H1 (cell line): ENCODE measurements around the gene SLC4A11. TPM values are rescaled to one million over a fixed set of nuclear protein-coding genes. Genes with fewer than 3 reads are reported as not detected.

Experiments
- CTCF ChIA-PET: fragments of 300-600 bp; sonication (Branson Sonifier 250); formaldehyde crosslinking; loops from one replicate; lab custom pipeline; 2021; ENCODE audit not compliant: partially characterized antibody; lab: Charles Lee
- POLR2A ChIA-PET: fragments of 300-600 bp; sonication (Branson Sonifier 250); formaldehyde crosslinking; loops from one replicate; lab custom pipeline; 2021; ENCODE audit warnings: inconsistent platforms; ENCODE audit not compliant: partially characterized antibody; lab: Charles Lee
- DNase-seq, 2 experiments: peaks; one replicate each; pipeline versions ENCODE4 v3.0.0 to v3.0.0-alpha.2; 2010 to 2022; ENCODE audit warnings: low spot score in 2 of 2, low read depth in 1 of 2, mixed read lengths in 1 of 2
- FAIRE-seq: peaks from 2 replicates; lab custom pipeline; 2011; peaks lifted over from hg19 to GRCh38; lab: Jason Lieb, UNC
- H2AFZ ChIP-seq: 2 replicates; pipeline ENCODE4 v1.8.1; 2012; ENCODE audit warnings: low read length, inconsistent platforms
- H2AK5ac ChIP-seq: 2 replicates; pipeline ENCODE4 v1.6.1; 2013; ENCODE audit warnings: low read depth, low read length
- H2BK120ac ChIP-seq: replicated peaks from 2 replicates; pipeline ENCODE3; 2013; ENCODE audit warnings: low read depth, low read length, inconsistent platforms
- H2BK12ac ChIP-seq: 2 replicates; pipeline ENCODE4 v1.6.1; 2013; ENCODE audit warnings: low read depth, low read length
- H2BK15ac ChIP-seq: 2 replicates; pipeline ENCODE4 v1.6.1; 2013; ENCODE audit warnings: low read length
- H2BK20ac ChIP-seq: 2 replicates; pipeline ENCODE4 v1.6.1; 2013; ENCODE audit warnings: low read length
- H2BK5ac ChIP-seq: 2 replicates; pipeline ENCODE4 v1.6.1; 2013; ENCODE audit warnings: low read depth, low read length
- H3K14ac ChIP-seq: 2 replicates; pipeline ENCODE4 v1.6.1; 2013; ENCODE audit warnings: inconsistent platforms; ENCODE audit not compliant: insufficient read length
- H3K18ac ChIP-seq: 2 replicates; pipeline ENCODE4 v1.6.1; 2013; ENCODE audit warnings: low read length; ENCODE audit errors: extremely low read depth
- H3K23ac ChIP-seq: 2 replicates; pipeline ENCODE4 v1.6.1; 2013; ENCODE audit warnings: inconsistent platforms; ENCODE audit not compliant: insufficient read length
- H3K23me2 ChIP-seq: 2 replicates; pipeline ENCODE4 v1.6.1; 2013; ENCODE audit warnings: low read depth, low read length
- H3K27ac ChIP-seq: 2 replicates; pipeline ENCODE4 v1.6.1; 2011; ENCODE audit warnings: low read depth, low read length, inconsistent platforms
- H3K27me3 ChIP-seq, 4 experiments: replicated peaks in 1 of 4; 1 replicate in 1 of 4; 2 replicates in 3 of 4; pipeline versions ENCODE4 v1.6.1 to v1.8.1; 2011 to 2013; ENCODE audit warnings: low read length in 3 of 4, mild to moderate bottlenecking in 3 of 4, inconsistent platforms in 2 of 4, mixed read lengths in 2 of 4, moderate library complexity in 1 of 4; ENCODE audit not compliant: control insufficient read depth in 3 of 4, insufficient read depth in 3 of 4; ENCODE audit errors: extremely low read depth in 1 of 4
- H3K36me3 ChIP-seq, 4 experiments: 2 replicates each; pipeline versions ENCODE4 v1.6.1 to v1.8.1; 2011 to 2013; ENCODE audit warnings: mild to moderate bottlenecking in 4 of 4, low read length in 3 of 4, moderate library complexity in 2 of 4, control low read depth in 1 of 4, inconsistent platforms in 1 of 4; ENCODE audit not compliant: insufficient read depth in 4 of 4, control insufficient read depth in 2 of 4
- H3K4ac ChIP-seq: replicated peaks from 2 replicates; pipeline ENCODE3; 2013; ENCODE audit warnings: low read length, low read depth, mixed read lengths, inconsistent platforms; ENCODE audit not compliant: insufficient read length
- H3K4me1 ChIP-seq, 4 experiments: replicated peaks in 1 of 4; 1 replicate in 1 of 4; 2 replicates in 3 of 4; pipeline versions ENCODE4 v1.6.1 to v1.8.1; 2011 to 2013; ENCODE audit warnings: low read length in 3 of 4, inconsistent platforms in 2 of 4, mixed read lengths in 1 of 4; ENCODE audit not compliant: insufficient read depth in 4 of 4, control insufficient read depth in 3 of 4
- H3K4me2 ChIP-seq, 2 experiments: 2 replicates each; pipeline versions ENCODE4 v1.6.1 to v1.8.1; 2011 to 2013; ENCODE audit warnings: low read depth in 2 of 2, low read length in 2 of 2, control low read depth in 1 of 2, inconsistent platforms in 1 of 2, mild to moderate bottlenecking in 1 of 2; ENCODE audit not compliant: insufficient read depth in 1 of 2
- H3K4me3 ChIP-seq, 4 experiments: fragments of 200-600, 300-600 bp in 1 of 4; sonication (generic), shearing (Covaris generic), sonication (Bioruptor Twin) in 1 of 4; 2 replicates each; pipeline versions ENCODE4 v1.5.1 to v1.8.1; 2011 to 2016; ENCODE audit warnings: low read length in 4 of 4, low read depth in 3 of 4, control low read depth in 2 of 4, inconsistent platforms in 2 of 4, mild to moderate bottlenecking in 2 of 4, mixed read lengths in 1 of 4, moderate library complexity in 1 of 4; ENCODE audit not compliant: insufficient read depth in 2 of 4; ENCODE audit errors: extremely low read depth in 1 of 4
- H3K56ac ChIP-seq: replicated peaks from 2 replicates; pipeline ENCODE3; 2013; ENCODE audit warnings: low read depth, mild to moderate bottlenecking, mixed read lengths, low read length, inconsistent platforms; ENCODE audit not compliant: insufficient read length
- H3K79me1 ChIP-seq: 2 replicates; pipeline ENCODE4 v1.6.1; 2013; ENCODE audit warnings: low read depth, low read length, control low read depth
- H3K79me2 ChIP-seq, 2 experiments: 2 replicates each; pipeline versions ENCODE4 v1.6.1 to v1.8.1; 2012 to 2013; ENCODE audit warnings: low read length in 2 of 2, mild to moderate bottlenecking in 2 of 2, inconsistent platforms in 1 of 2; ENCODE audit not compliant: insufficient read depth in 2 of 2, control insufficient read depth in 1 of 2
- H3K9ac ChIP-seq, 4 experiments: replicated peaks in 1 of 4; 1 replicate in 1 of 4; 2 replicates in 3 of 4; pipeline versions ENCODE4 v1.6.1 to v1.8.1; 2011 to 2013; ENCODE audit warnings: low read depth in 3 of 4, low read length in 3 of 4, control low read depth in 2 of 4, mild to moderate bottlenecking in 2 of 4, moderate library complexity in 2 of 4, inconsistent platforms in 1 of 4; ENCODE audit errors: extremely low read depth in 1 of 4
- H3K9me3 ChIP-seq, 2 experiments: 2 replicates each; pipeline versions ENCODE4 v1.6.1 to v1.8.1; 2012 to 2013; ENCODE audit warnings: mild to moderate bottlenecking in 2 of 2, moderate library complexity in 2 of 2, control low read depth in 1 of 2, inconsistent platforms in 1 of 2, low read depth in 1 of 2, low read length in 1 of 2, mixed read lengths in 1 of 2; ENCODE audit not compliant: insufficient read depth in 2 of 2
- H4K20me1 ChIP-seq, 2 experiments: replicated peaks in 1 of 2; 2 replicates each; pipeline versions ENCODE3 to v1.8.1; 2011 to 2013; ENCODE audit warnings: inconsistent platforms in 2 of 2, low read length in 2 of 2, mild to moderate bottlenecking in 1 of 2; ENCODE audit not compliant: insufficient read depth in 2 of 2, control insufficient read depth in 1 of 2
- H4K5ac ChIP-seq: 2 replicates; pipeline ENCODE4 v1.6.1; 2013; ENCODE audit warnings: low read length, low read depth, mixed read lengths, inconsistent platforms; ENCODE audit not compliant: insufficient read length
- H4K8ac ChIP-seq: 2 replicates; pipeline ENCODE4 v1.8.0; 2013; ENCODE audit warnings: mild to moderate bottlenecking, moderate library complexity, low read length, inconsistent platforms; ENCODE audit not compliant: insufficient read depth; ENCODE audit errors: extremely low read depth
- H4K91ac ChIP-seq: replicated peaks from 2 replicates; pipeline ENCODE3; 2013; ENCODE audit warnings: low read length, mixed read lengths, inconsistent platforms; ENCODE audit not compliant: insufficient read length
- BACH1 ChIP-seq: IDR thresholded peaks from 2 replicates; pipeline ENCODE4 v1.6.1; 2012; ENCODE audit warnings: low read length, improper control_type of control experiment
- CBX8 ChIP-seq: fragments of 300-800, 300-1000 bp; sonication (generic); IDR thresholded peaks from 2 replicates; pipeline ENCODE4 v1.7.1; 2016; ENCODE audit warnings: low read depth, low read length, borderline replicate concordance
- CHD2 ChIP-seq: IDR thresholded peaks from 2 replicates; pipeline ENCODE4 v1.6.1; 2012; ENCODE audit warnings: low read length, improper control_type of control experiment
- E2F6 ChIP-seq: IDR thresholded peaks from 2 replicates; pipeline ENCODE4 v1.6.1; 2012; ENCODE audit warnings: inconsistent platforms
- HDAC6 ChIP-seq: IDR thresholded peaks from one replicate; pipeline ENCODE4 v1.7.1; 2012; ENCODE audit warnings: low read depth, mild to moderate bottlenecking, inconsistent platforms, low read length, moderate library complexity
- MAFK ChIP-seq: IDR thresholded peaks from 2 replicates; pipeline ENCODE4 v1.6.1; 2012; ENCODE audit warnings: low read depth, mild to moderate bottlenecking, improper control_type of control experiment, low read length
- NRF1 ChIP-seq: IDR thresholded peaks from 2 replicates; pipeline ENCODE4 v1.6.1; 2011; ENCODE audit warnings: mild to moderate bottlenecking, low read depth, low read length, improper control_type of control experiment
- PHF8 ChIP-seq: fragments of 200-600 bp; sonication (generic); conservative IDR thresholded peaks from 2 replicates; pipeline ENCODE4 v1.7.1; 2012; ENCODE audit warnings: low read depth, mild to moderate bottlenecking, inconsistent platforms, low read length, moderate library complexity
- RFX5 ChIP-seq: IDR thresholded peaks from 2 replicates; pipeline ENCODE4 v1.6.1; 2011; ENCODE audit warnings: low read depth, low read length, improper control_type of control experiment, borderline replicate concordance
- SIRT6 ChIP-seq: IDR thresholded peaks from one replicate; pipeline ENCODE4 v1.7.1; 2012; ENCODE audit warnings: low read length, inconsistent platforms
- TAF7 ChIP-seq: optimal IDR thresholded peaks from 2 replicates; pipeline ENCODE3; 2011; ENCODE audit warnings: low read depth, mild to moderate bottlenecking, inconsistent platforms, low read length, moderate library complexity, borderline replicate concordance
- WGBS, 2 experiments: shearing (Covaris generic) in 1 of 2; methylation state at CpG; one replicate each; pipeline versions ENCODE4 v1.1.6 to v1.1.7; 2013 to 2015; ENCODE audit warnings: low lambda C conversion rate in 2 of 2, mixed read lengths in 2 of 2, inconsistent platforms in 1 of 2, low coverage in 1 of 2, missing lambda C conversion rate in 1 of 2; ENCODE audit not compliant: insufficient replicate concordance in 2 of 2, insufficient coverage in 1 of 2, insufficient read length in 1 of 2; ENCODE audit errors: extremely low coverage in 1 of 2, missing lambda C conversion rate in 1 of 2; 5-methylcytosine and 5-hydroxymethylcytosine counted together
- polyA plus RNA-seq, 7 experiments: library from polyadenylated mRNA; depleted of rRNA in 3 of 7; stranded (reverse) in 5 of 7; unstranded in 2 of 7; fragments of >200 nt in 5 of 7; fragments of 200-250 nt in 2 of 7; gene quantifications; 1 replicate in 5 of 7; 2 replicates in 1 of 7; 4 replicates in 1 of 7; pipeline versions ENCODE4 v1.2.1 to v1.2.3, GENCODE V29; 2011 to 2013; ENCODE audit warnings: missing spikeins in 2 of 7, mixed read lengths in 2 of 7
- total RNA-seq: library from RNA; stranded (reverse); fragmentation: NEBNext Ultra II Directional; extraction: Animal tissue kit (Norgen Biotek cat#: 25700); gene quantifications from 2 replicates; pipeline ENCODE4 v1.2.1, GENCODE V29; 2021

The SLC4A11 gene
- total and polyA plus RNA-seq, 2 of the 8 experiments (the other 6 are each of a cell fraction or from before 2014, with no cell fraction given): 11.9 to 32.3 TPM

- Histone ChIP-seq H3K79me1 (no peaks in the 10 kb centered on the region), H3K23ac (no peak overlapping the region), H3K4ac (no peak overlapping the region), H2BK120ac (no peak overlapping the region), H4K91ac (no peak overlapping the region), H3K27ac (no peak overlapping the region), H3K14ac (no peak overlapping the region), H2BK20ac (no peak overlapping the region), H4K8ac (no peak overlapping the region; the same call in 1 of the 2 replicates), H3K9ac (no peak overlapping the region), H3K4me3 (no peak overlapping the region), H3K4me1 (peaks cover 0 to 2% (median 0%) of the 10 kb centered on the region in 4 experiments; a peak in 2 of 7 replicates), H2BK15ac (no peak overlapping the region), H3K27me3 (no peaks in the 10 kb centered on the region), H4K5ac (no peak overlapping the region), H4K20me1 (no peaks in the 10 kb centered on the region), H3K4me2 (no peak overlapping the region), H2AFZ (no peak overlapping the region), H3K56ac (no peak overlapping the region), H3K18ac (no peak overlapping the region), H2BK5ac (no peak overlapping the region), H3K23me2 (no peaks in the 10 kb centered on the region), H2BK12ac (no peak overlapping the region), H3K36me3 (peaks cover 2 to 24% (median 9%) of the 10 kb centered on the region in 4 experiments; a peak in 6 of 8 replicates), H3K9me3 (no peaks in the 10 kb centered on the region), H2AK5ac (no peak overlapping the region), H3K79me2 (no peaks in the 10 kb centered on the region)
- CTCF ChIA-PET: interaction anchor here (0.5 to 9.5 kb wide), 12 partner anchors 9 to 387 kb away, joined by 3 to 158 read pairs (median 4); no protein-coding TSS in a partner anchor
- DNase-seq (no peak), FAIRE-seq (no peak)
- 92% methylated on average over 23 of the region's 25 CpGs; no CpG with 5 or more reads in 1 of the 2 experiments for whole genome bisulfite sequencing, 2 experiments
- POLR2A ChIA-PET: interaction anchor here (0.7 to 8.7 kb wide), 9 partner anchors 9 to 80 kb away, joined by 3 to 61 read pairs (median 6); partner anchors contain the start of genes ITPA and SLC4A11
- TF ChIP-seq BACH1: no peak
- no peak for TF ChIP-seq NRF1
- TF ChIP-seq RFX5: no peak
- no peak for TF ChIP-seq TAF7
- TF ChIP-seq CBX8: no peak
- TF ChIP-seq HDAC6: no peak
- TF ChIP-seq PHF8: no peak
- no peak for TF ChIP-seq SIRT6
- no peak for TF ChIP-seq CHD2
- no peak for TF ChIP-seq MAFK
- TF ChIP-seq E2F6: no peak
Measured at GRCh38 chr20:3222635-3223600, 16.1 kb downstream of the SLC4A11 start.
